Neural cell (in vitro differentiated cells): ENCODE data around the gene ZNF879. TPM values are rescaled to one million over a fixed set of nuclear protein-coding genes. Genes with fewer than 3 reads are reported as not detected.

ENCODE experiments used
- H2AFZ ChIP-seq: fragments of 200-600, 300-800 bp; sonication (generic), shearing (Covaris generic); 2 replicates; pipeline ENCODE4 v1.6.0; 2014; ENCODE audit warnings: low read depth, mild to moderate bottlenecking, antibody characterized with exemption, low read length, moderate library complexity
- H3F3A ChIP-seq: fragments of 200-600 bp; shearing (Covaris generic); 2 replicates; pipeline ENCODE4 v1.6.1; 2016; ENCODE audit warnings: mild to moderate bottlenecking, moderate library complexity, mixed read lengths, antibody characterized with exemption, low read length; ENCODE audit not compliant: insufficient read depth, poor library complexity, severe bottlenecking
- H3K27ac ChIP-seq: fragments of 200-600, 300-800 bp; sonication (generic), shearing (Covaris generic); 2 replicates; pipeline ENCODE4 v1.5.1; 2014; ENCODE audit warnings: mild to moderate bottlenecking, low read length, moderate library complexity
- H3K27me3 ChIP-seq: fragments of 300-800, 200-600 bp; sonication (generic), shearing (Covaris generic); 2 replicates; pipeline ENCODE4 v1.6.0; 2014; ENCODE audit warnings: mild to moderate bottlenecking, low read depth, low read length, moderate library complexity; ENCODE audit not compliant: insufficient read depth
- H3K36me3 ChIP-seq: fragments of 300-800, 200-600 bp; sonication (generic), shearing (Covaris generic); 2 replicates; pipeline ENCODE4 v1.5.1; 2014; ENCODE audit warnings: mild to moderate bottlenecking, antibody characterized with exemption, low read length, moderate library complexity; ENCODE audit not compliant: insufficient read depth
- H3K4me2 ChIP-seq: fragments of 300-800, 200-600 bp; sonication (generic), shearing (Covaris generic); 2 replicates; pipeline ENCODE4 v1.6.0; 2014; ENCODE audit warnings: mild to moderate bottlenecking, low read length
- H3K4me3 ChIP-seq: fragments of 300-800, 200-600 bp; sonication (generic), shearing (Covaris generic); 2 replicates; pipeline ENCODE4 v1.5.1; 2014; ENCODE audit warnings: mild to moderate bottlenecking, low read length, moderate library complexity
- H3K79me2 ChIP-seq: fragments of 200-600 bp; shearing (Covaris generic); replicated peaks from 2 replicates; pipeline ENCODE4 v1.6.0; 2014; ENCODE audit warnings: mild to moderate bottlenecking, low read length, moderate library complexity; ENCODE audit not compliant: insufficient read depth
- H3K9ac ChIP-seq: fragments of 300-800, 200-600 bp; sonication (generic), shearing (Covaris generic); 2 replicates; pipeline ENCODE4 v1.6.1; 2016; ENCODE audit warnings: mild to moderate bottlenecking, low read length, mixed read lengths
- H3K9me2 ChIP-seq: fragments of 200-600 bp; shearing (Covaris generic); 2 replicates; pipeline ENCODE4 v1.6.1; 2016; ENCODE audit warnings: mild to moderate bottlenecking, low read length, mixed read lengths; ENCODE audit not compliant: insufficient read depth
- H3K9me3 ChIP-seq: fragments of 200-600, 300-800 bp; sonication (generic), shearing (Covaris generic); 2 replicates; pipeline ENCODE4 v1.6.1; 2016; ENCODE audit warnings: mild to moderate bottlenecking, mixed run types, low read length, moderate library complexity, mixed read lengths
- H4K20me1 ChIP-seq: fragments of 200-600 bp; shearing (Covaris generic); 2 replicates; pipeline ENCODE4 v1.6.1; 2016; ENCODE audit warnings: mild to moderate bottlenecking, mixed run types; ENCODE audit not compliant: insufficient read depth
- EP300 ChIP-seq: fragments of 450-650 bp; conservative IDR thresholded peaks from 2 replicates; pipeline ENCODE4 v1.6.1; 2014; ENCODE audit warnings: antibody characterized with exemption, mild to moderate bottlenecking, moderate library complexity; ENCODE audit not compliant: poor library complexity, severe bottlenecking
- EZH2 ChIP-seq: fragments of 200-600, 300-800 bp; shearing (Covaris generic), sonication (generic); IDR thresholded peaks from 2 replicates; pipeline ENCODE4 v1.6.1; 2014; ENCODE audit warnings: antibody characterized with exemption, low read length, borderline replicate concordance, mild to moderate bottlenecking; ENCODE audit not compliant: insufficient read depth, poor library complexity, severe bottlenecking
- MXI1 ChIP-seq: fragments of 450-650 bp; conservative IDR thresholded peaks from 2 replicates; pipeline ENCODE4 v1.6.1; 2014; ENCODE audit warnings: antibody characterized with exemption, mild to moderate bottlenecking; ENCODE audit not compliant: poor library complexity, severe bottlenecking
- POLR2AphosphoS5 ChIP-seq: IDR thresholded peaks from 2 replicates; pipeline ENCODE4 v1.6.1; 2012
- RAD21 ChIP-seq: fragments of 450-650 bp; conservative IDR thresholded peaks from 2 replicates; pipeline ENCODE4 v1.6.1; 2014; ENCODE audit warnings: antibody characterized with exemption, mild to moderate bottlenecking, moderate library complexity
- SMC3 ChIP-seq: fragments of 450-650 bp; conservative IDR thresholded peaks from 2 replicates; pipeline ENCODE4 v1.6.1; 2014; ENCODE audit warnings: antibody characterized with exemption, mild to moderate bottlenecking, moderate library complexity; ENCODE audit not compliant: poor library complexity
- TAF1 ChIP-seq: IDR thresholded peaks from 2 replicates; pipeline ENCODE4 v1.6.1; 2012; ENCODE audit warnings: low read depth
- polyA plus RNA-seq: library from polyadenylated mRNA; depleted of rRNA; stranded (reverse); fragments of >200 nt; gene quantifications from 2 replicates; pipeline ENCODE4 v1.2.3, GENCODE V29; 2014
- TF ChIP-seq, protein P1 (sequence below): IDR thresholded peaks from 2 replicates; pipeline ENCODE4 v1.6.1; 2012; ENCODE audit warnings: borderline replicate concordance
- TF ChIP-seq, protein P2 (sequence below): fragments of 450-650 bp; IDR thresholded peaks from 2 replicates; pipeline ENCODE4 v1.5.1; 2014; ENCODE audit warnings: antibody characterized with exemption, mild to moderate bottlenecking, moderate library complexity; ENCODE audit not compliant: poor library complexity, severe bottlenecking

ZNF879 gene
- polyA plus RNA-seq, 1 donor from 2014 or later, result 18.7 TPM

DNA sequence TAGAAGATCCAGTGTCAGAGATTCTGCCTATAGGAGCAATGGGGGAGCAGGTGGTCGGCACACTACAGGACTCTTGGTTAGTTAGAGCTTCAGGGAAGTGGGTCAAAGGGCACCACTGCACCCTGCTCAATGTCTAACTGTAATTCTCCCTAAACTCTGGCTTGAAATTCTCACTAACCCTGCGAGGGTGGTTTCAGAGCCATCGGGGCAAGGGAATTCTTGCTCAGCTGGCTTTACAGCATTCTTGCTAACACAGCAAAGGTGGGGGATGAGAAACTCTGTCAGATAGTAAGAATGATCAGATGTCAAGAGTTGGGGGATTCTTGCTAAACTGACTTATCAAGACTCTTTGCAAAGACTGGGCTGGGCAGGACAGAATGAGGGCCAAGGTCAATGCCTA lies 31.8 kb downstream of the ZNF879 start:
- H3K9me2 ChIP-seq, result no peaks in the 10 kb centered on the region
- H3K27ac ChIP-seq, result no peak overlapping the region
- H3F3A ChIP-seq, result no peaks in the 10 kb centered on the region
- H3K9ac ChIP-seq, result no peak overlapping the region
- H3K79me2 ChIP-seq, result no peaks in the 10 kb centered on the region
- no peaks in the 10 kb centered on the region for H4K20me1 ChIP-seq
- TF ChIP-seq, protein P1, sequence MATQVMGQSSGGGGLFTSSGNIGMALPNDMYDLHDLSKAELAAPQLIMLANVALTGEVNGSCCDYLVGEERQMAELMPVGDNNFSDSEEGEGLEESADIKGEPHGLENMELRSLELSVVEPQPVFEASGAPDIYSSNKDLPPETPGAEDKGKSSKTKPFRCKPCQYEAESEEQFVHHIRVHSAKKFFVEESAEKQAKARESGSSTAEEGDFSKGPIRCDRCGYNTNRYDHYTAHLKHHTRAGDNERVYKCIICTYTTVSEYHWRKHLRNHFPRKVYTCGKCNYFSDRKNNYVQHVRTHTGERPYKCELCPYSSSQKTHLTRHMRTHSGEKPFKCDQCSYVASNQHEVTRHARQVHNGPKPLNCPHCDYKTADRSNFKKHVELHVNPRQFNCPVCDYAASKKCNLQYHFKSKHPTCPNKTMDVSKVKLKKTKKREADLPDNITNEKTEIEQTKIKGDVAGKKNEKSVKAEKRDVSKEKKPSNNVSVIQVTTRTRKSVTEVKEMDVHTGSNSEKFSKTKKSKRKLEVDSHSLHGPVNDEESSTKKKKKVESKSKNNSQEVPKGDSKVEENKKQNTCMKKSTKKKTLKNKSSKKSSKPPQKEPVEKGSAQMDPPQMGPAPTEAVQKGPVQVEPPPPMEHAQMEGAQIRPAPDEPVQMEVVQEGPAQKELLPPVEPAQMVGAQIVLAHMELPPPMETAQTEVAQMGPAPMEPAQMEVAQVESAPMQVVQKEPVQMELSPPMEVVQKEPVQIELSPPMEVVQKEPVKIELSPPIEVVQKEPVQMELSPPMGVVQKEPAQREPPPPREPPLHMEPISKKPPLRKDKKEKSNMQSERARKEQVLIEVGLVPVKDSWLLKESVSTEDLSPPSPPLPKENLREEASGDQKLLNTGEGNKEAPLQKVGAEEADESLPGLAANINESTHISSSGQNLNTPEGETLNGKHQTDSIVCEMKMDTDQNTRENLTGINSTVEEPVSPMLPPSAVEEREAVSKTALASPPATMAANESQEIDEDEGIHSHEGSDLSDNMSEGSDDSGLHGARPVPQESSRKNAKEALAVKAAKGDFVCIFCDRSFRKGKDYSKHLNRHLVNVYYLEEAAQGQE, result no peak
- TF ChIP-seq EP300 (no peak), MXI1 (no peak), TAF1 (no peak), POLR2AphosphoS5 (no peak), EZH2 (no peak), RAD21 (no peak), SMC3 (no peak)
- TF ChIP-seq, protein P2, sequence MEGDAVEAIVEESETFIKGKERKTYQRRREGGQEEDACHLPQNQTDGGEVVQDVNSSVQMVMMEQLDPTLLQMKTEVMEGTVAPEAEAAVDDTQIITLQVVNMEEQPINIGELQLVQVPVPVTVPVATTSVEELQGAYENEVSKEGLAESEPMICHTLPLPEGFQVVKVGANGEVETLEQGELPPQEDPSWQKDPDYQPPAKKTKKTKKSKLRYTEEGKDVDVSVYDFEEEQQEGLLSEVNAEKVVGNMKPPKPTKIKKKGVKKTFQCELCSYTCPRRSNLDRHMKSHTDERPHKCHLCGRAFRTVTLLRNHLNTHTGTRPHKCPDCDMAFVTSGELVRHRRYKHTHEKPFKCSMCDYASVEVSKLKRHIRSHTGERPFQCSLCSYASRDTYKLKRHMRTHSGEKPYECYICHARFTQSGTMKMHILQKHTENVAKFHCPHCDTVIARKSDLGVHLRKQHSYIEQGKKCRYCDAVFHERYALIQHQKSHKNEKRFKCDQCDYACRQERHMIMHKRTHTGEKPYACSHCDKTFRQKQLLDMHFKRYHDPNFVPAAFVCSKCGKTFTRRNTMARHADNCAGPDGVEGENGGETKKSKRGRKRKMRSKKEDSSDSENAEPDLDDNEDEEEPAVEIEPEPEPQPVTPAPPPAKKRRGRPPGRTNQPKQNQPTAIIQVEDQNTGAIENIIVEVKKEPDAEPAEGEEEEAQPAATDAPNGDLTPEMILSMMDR, result no peak
- H3K4me3 ChIP-seq, result no peak overlapping the region
- no peaks in the 10 kb centered on the region for H3K9me3 ChIP-seq
- no peaks in the 10 kb centered on the region for H3K27me3 ChIP-seq
- H3K36me3 ChIP-seq, result no peaks in the 10 kb centered on the region
- no peak overlapping the region for H2AFZ ChIP-seq
- H3K4me2 ChIP-seq, result no peak overlapping the region

DNA sequence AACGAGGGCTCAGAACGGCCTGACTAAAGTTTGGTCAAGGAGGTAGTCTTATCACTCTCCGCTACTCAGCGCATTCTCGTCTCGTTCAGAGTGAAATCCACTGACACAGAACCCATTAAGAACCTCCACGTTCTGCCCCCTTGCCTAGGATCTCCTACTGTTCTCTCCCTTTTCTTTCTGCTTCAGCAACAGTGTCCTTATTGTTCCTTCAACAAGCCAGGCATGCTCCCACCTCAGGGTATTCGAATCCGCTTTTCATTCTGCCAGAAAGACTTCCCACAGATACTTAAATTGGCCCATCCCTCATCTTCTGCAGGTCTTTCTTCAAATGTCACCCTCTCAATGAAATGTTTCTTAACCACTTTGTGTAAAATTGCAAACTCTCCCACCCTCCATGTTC lies 32.2 kb downstream of the ZNF879 start:
- H3K27me3 ChIP-seq, result no peaks in the 10 kb centered on the region
- H3K4me2 ChIP-seq, result no peak overlapping the region
- no peak overlapping the region for H3K9ac ChIP-seq
- H2AFZ ChIP-seq, result no peak overlapping the region
- H3K4me3 ChIP-seq, result no peak overlapping the region
- H3K9me2 ChIP-seq, result no peaks in the 10 kb centered on the region
- H3K9me3 ChIP-seq, result no peaks in the 10 kb centered on the region
- H3K27ac ChIP-seq, result no peak overlapping the region
- H3K36me3 ChIP-seq, result no peaks in the 10 kb centered on the region
- H4K20me1 ChIP-seq, result no peaks in the 10 kb centered on the region
- TF ChIP-seq, protein P1, result no peak
- no peak for TF ChIP-seq EP300
- TF ChIP-seq POLR2AphosphoS5, result no peak
- no peak for TF ChIP-seq SMC3
- TF ChIP-seq TAF1, result no peak
- TF ChIP-seq EZH2, result no peak
- TF ChIP-seq, protein P2, result no peak
- no peak for TF ChIP-seq RAD21
- no peak for TF ChIP-seq MXI1
- H3F3A ChIP-seq, result no peaks in the 10 kb centered on the region
- no peaks in the 10 kb centered on the region for H3K79me2 ChIP-seq
